ENCODE data around the gene MARF1.
A peak's percentile ranks its signal among the peaks of the same experiment; 100 is the strongest.
"Not testable (repeated sequence)": the region's sequence is repeated elsewhere in the genome, so short reads cannot be mapped to it uniquely, and the experiment has no call there.

The MARF1 gene

GRCh38 chr16:15648135-15648730 lies 5.3 kb upstream of the MARF1 start:
- DNase-seq = no peak
- TF ChIP-seq POLR2A (IDR thresholded peaks at IDR 0.05; ENCODE audit: low read length) (no peak), GATA1 (IDR thresholded peaks at IDR 0.05; ENCODE audit: low read depth, low read length) (no peak)

GRCh38 chr16:15647294-15648014 lies 4.5 kb upstream of the MARF1 start:
- peak; percentile 44 to 69 for DNase-seq
- TF ChIP-seq GATA1 (IDR thresholded peaks at IDR 0.05; ENCODE audit: low read depth, low read length) (no peak), POLR2A (IDR thresholded peaks at IDR 0.05; ENCODE audit: low read length) (no peak)

DNA sequence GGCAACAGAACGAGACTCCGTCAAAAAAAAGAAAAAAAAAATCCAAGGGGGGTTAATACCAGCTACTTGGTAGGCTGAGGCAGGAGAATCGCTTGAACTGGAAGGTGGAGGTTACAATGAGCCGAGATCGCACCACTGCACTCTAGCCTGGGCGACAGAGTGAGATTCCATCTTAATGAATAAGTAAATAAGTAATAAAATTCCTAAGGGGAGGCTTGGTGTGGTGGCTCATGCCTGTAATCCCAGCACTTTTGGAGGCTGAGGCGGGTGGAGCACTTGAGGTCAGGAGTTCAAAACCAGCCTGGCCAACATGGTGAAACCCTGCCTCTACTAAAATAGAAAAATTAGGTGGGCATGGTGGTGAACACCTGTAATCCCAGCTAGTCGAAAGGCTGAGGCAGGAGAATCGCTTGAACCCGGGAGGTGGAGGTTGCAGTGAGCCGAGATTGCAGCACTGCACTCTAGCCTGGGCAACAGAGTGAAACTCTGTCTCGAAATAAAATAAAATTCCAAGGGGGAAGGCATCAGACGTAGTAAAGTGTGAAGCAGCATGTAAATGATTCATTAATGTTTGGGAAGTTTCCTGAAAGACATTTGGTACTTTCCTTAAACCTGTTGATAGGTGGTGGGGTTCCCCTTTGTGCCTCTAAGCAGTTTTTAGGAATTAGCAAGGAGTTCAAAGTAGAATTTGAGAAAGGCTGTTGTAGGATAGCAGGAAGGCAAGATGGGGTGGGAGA lies 3.8 kb upstream of the MARF1 start:
- not testable (repeated sequence) for DNase-seq

GRCh38 chr16:15644962-15645465 lies 2.1 kb upstream of the MARF1 start:
- DNase-seq = peak; percentile 75 to 83

DNA sequence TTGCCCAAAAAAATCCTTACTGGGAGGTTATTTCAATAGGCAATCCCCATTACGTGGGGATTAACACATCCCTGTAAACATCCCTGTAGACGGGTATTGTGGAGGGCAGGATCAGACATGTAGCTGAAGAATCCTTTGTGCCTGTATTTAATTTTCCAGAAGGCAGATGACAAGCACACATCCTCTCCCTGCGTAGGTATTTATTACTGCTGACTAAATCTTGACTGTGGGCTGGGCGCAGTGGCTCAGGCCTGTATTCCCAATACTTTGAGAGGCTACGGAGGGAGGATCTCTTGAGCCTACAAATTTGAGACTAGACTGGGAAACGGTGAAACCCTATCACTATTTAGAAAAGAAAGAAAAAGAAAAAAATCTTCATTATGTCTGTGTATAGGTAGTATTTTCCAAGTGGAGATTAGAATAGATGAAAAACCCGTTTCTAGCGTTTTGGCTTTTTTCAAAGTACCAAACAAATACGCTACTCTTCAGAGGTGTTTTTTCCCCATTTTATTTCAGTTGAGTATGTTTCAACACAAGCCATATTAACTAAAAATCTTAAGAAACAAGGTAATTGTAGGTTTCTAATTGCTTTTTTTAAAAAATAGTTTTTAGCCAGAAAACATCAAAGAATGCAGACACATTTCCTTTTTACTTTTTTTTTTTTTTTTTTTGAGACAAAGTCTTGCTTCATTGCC lies 1.5 kb upstream of the MARF1 start:
- TF ChIP-seq POLR2A (IDR thresholded peaks at IDR 0.05; ENCODE audit: low read length) = no peak
- TF ChIP-seq GATA1 (IDR thresholded peaks at IDR 0.05; ENCODE audit: low read depth, low read length) = no peak
- no peak for DNase-seq

GRCh38 chr16:15643946-15644250 lies 944 bp upstream of the MARF1 start:
- TF ChIP-seq GATA1 (IDR thresholded peaks at IDR 0.05; ENCODE audit: low read depth, low read length) = no peak
- no peak for TF ChIP-seq POLR2A (IDR thresholded peaks at IDR 0.05; ENCODE audit: low read length)
- peak in 1 of 2 experiments; percentile 50 for DNase-seq

GRCh38 chr16:15642557-15643047 lies 352 bp downstream of the MARF1 start:
- peak; percentile 92 to 94 for DNase-seq
- TF ChIP-seq GATA1 (IDR thresholded peaks at IDR 0.05; ENCODE audit: low read depth, low read length) (no peak), POLR2A (IDR thresholded peaks at IDR 0.05; ENCODE audit: low read length) (no peak)

DNA sequence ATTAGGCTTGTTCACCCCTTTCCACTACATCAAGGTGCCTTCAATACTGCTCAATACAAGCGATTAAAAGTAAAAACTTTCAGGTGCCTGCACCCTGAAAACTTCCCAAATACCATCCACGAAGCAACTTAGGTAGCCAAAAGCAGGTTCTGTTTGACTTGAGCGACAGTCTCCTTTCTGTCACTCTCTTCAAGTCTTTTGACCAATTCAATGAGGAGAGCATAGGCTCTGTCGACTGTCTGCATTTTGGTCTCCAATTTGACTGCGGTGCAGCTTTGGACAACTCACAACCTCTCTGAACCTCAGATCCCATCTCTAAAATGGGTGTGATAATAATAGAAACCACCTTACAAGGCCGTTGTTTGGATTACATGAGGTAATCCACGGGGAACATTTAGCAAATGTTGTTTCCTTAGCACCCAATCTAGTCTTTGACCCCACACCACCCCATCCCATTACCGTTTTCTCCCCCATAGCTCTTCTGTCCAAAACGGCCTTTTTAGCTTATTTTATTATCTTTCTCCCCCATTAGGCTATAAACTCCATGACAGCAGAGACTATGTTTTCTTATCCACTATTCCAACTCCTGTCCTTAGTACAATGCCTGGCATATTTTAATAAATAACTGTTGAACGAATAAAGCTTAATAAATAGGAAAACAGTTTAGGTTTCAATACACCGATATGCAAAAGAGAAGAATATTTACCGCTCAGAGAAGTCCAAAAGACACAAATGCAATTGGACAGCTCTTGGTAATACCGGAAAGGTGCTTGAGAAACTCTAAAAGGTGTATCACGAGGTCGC lies 999 bp downstream of the MARF1 start:
- DNase-seq = peak; percentile 24 to 44

GRCh38 chr16:15640966-15641365 lies 2.0 kb downstream of the MARF1 start:
- DNase-seq = no peak
- TF ChIP-seq GATA1 (IDR thresholded peaks at IDR 0.05; ENCODE audit: low read depth, low read length) (no peak), POLR2A (IDR thresholded peaks at IDR 0.05; ENCODE audit: low read length) (no peak)

More for the DNA sequence above, 999 bp downstream of the MARF1 start:
- TF ChIP-seq GATA1 (IDR thresholded peaks at IDR 0.05; ENCODE audit: low read depth, low read length) (no peak), POLR2A (IDR thresholded peaks at IDR 0.05; ENCODE audit: low read length) (peak; percentile 13)

- DNase-seq = no peak
- no peak for TF ChIP-seq POLR2A (IDR thresholded peaks at IDR 0.05; ENCODE audit: low read length)
- TF ChIP-seq GATA1 (IDR thresholded peaks at IDR 0.05; ENCODE audit: low read depth, low read length) = no peak
Observed at GRCh38 chr16:15639061-15639568, 3.8 kb downstream of the MARF1 start.

DNA sequence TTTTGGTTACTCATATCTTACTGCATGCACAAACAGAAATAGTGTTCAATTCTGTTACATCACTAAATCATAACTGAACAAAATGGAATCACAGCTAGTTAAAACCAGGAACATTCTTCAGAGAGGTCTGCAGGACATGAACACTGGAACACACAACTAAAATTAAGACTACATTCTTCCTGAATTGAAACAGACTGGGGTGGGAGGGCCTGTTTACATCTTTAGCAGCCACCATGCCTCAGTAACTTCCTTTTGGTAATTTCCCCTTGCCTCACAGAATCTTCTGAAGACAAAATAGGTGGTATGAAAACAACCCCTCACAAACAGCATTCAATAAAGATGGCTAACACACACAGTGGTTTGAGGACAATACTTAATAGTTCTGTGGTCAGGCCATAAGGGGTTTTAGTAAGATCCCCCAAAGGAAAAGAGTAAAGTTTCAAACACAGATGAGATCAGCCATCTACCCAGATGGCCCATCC lies 6.5 kb downstream of the MARF1 start:
- TF ChIP-seq POLR2A (IDR thresholded peaks at IDR 0.05; ENCODE audit: low read length) (no peak), GATA1 (IDR thresholded peaks at IDR 0.05; ENCODE audit: low read depth, low read length) (no peak)
- DNase-seq = no peak

GRCh38 chr16:15635926-15636325 lies 7.0 kb downstream of the MARF1 start:
- DNase-seq = no peak
- TF ChIP-seq POLR2A (IDR thresholded peaks at IDR 0.05; ENCODE audit: low read length) = no peak
- TF ChIP-seq GATA1 (IDR thresholded peaks at IDR 0.05; ENCODE audit: low read depth, low read length) = no peak
